ENCODE measurements around the gene PLEKHA5.
"Not testable (repeated sequence)": the region's sequence is repeated elsewhere in the genome, so short reads cannot be mapped to it uniquely, and the experiment has no call there.

PLEKHA5 gene

GRCh38 chr12:19201661-19202060, 72.1 kb downstream of the PLEKHA5 start:
- no peak for DNase-seq (ENCODE audit: low spot score)

GRCh38 chr12:19203013-19203412, 73.5 kb downstream of the PLEKHA5 start:
- no peak for DNase-seq (ENCODE audit: low spot score)

DNA sequence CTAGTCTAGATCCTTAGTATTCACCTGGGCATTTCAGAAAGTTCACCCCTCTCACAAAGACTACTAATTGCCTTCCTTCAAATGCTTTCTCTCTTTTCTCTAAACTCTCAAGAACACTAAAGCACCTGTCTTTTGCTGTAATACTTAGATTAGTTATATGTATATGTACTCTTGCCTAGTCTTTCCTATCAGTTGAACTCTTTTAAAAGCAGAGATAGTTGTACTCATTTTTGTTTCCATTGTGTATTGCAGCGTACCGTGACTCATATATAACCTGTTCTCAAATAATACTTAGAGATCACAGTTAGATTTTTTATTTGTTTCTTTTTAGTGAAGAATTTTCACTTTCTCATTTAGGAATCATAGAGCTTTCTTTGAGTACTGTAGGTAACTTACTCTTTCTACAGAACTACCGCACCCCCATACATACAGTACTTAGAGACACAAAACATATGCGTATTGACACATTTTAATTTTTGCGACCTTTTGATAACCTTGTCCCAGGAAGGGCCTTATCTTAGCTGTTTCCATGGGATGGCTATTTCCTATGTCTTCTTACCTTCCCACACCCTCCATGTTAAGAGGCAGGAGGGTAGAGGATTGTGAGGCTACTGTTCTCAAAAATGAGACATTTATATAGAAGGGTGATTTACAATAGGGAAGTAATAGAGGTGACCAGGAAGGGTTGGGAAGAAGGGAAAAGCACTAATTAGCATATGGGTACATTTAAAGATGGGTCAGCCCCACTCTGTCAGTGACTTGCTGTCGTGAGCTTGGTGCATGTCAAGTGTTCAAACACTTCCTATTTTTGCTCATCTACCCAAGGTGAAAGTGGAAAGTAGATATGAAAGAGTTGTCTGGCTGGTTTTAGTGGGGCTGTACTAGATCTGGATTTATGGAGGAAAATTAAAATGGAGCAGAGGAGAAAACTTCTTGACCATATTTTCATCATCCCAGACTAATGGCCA, 74.3 kb downstream of the PLEKHA5 start:
- no peak for DNase-seq (ENCODE audit: low spot score)

DNA sequence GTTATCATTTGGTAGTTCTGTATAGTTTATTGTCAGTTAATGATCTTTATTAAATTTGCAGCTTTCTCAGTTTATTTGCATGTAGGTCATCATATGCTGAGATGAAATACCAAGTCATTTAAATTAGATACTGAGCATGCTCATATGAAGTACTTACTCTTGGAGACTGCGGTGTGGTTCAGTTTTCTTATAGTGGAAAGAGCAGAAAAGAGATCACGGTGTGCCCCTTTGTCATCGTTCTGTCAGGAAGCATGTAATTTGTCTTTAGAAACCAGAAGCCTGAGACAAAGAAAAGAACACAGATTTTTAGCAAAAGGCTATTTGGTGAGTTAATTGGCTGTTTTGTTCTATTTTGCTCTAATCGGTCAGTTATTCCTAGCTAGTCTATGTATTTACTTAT, 75.6 kb downstream of the PLEKHA5 start:
- no peak for DNase-seq (ENCODE audit: low spot score)

GRCh38 chr12:19206493-19207077, 77.1 kb downstream of the PLEKHA5 start:
- no peak for DNase-seq (ENCODE audit: low spot score)

- DNase-seq (ENCODE audit: low spot score): no peak
Measured at GRCh38 chr12:19208456-19208855, 78.9 kb downstream of the PLEKHA5 start.

DNA sequence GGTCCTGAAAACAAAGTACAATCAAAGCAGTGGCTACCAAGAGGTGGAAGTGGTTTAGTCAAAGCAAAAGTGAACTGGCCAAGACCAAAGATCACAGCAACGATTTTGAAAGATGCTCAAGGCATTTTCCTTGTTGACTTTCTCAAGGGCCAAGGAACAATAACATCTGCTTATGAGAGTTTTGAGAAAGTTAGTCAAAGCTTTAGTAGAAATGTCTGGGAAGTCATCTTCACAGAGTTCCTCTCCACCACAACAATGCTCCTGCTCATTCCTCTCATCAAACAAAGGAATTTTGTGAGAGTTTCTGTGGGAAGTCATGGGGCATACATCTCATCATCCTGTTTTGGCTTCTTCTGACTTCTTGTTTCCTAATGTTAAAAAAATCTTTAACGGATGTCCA, 80.1 kb downstream of the PLEKHA5 start:
- DNase-seq (ENCODE audit: low spot score): no peak

DNA sequence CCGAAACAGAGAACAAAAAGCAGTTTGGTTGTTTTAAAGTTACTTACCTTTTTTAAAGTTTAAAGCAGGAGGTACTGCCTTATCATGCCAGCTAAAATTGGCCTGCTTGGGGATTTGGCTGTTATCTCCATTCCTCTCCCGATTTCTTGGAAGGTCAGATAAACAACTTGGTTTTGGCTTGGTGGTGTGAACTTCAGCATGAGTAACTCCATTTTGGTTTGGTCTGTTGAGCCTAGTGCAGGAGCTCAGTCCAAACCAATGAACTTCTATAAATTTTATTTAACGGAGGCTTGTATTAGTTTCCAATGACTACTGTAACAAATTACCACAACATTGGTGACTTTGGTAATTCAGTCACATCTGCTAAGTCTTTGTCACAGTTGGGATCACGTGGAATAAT, 82.3 kb downstream of the PLEKHA5 start:
- no peak for DNase-seq (ENCODE audit: low spot score)

DNA sequence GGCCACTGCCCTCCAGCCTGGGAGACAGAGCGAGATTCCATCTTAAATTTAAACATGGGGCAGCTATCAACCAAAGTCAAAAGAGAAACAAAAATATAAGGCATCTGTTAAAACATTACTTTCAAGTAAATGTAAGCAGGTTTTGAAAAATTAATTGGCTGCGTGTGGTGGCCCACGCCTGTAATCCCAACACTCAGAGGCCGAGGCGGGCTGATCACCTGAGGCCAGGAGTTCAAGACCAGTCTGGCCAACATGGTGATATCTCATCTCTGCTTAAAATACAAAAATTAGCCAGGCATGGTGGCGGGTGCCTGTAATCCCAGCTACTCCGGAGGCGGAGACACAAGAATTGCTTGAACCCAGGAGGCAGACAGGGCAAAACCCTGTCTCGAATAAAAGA, 82.7 kb downstream of the PLEKHA5 start:
- no peak for DNase-seq (ENCODE audit: low spot score)

DNA sequence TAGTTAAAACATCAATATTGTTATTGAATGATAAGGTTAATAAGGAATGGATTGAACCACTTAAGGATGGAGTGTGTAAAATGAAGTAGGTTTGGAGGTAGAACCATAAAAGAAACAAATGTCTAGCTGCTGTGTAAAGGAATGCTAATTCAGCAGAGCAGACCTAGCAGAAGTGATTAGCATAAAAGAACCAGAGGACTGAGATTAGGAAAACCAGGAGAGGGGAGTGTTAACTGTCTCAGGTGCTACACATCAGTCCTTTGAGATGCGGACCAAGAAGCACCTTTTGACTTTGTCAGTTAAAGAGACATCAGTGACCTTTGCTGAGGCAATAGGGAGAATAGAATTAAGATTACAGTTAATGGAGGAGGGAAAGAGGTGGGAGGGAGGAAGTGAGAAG, 84.5 kb downstream of the PLEKHA5 start:
- DNase-seq (ENCODE audit: low spot score): no peak

GRCh38 chr12:19215115-19215514, 85.6 kb downstream of the PLEKHA5 start:
- no peak for DNase-seq (ENCODE audit: low spot score)

- no peak for DNase-seq (ENCODE audit: low spot score)
Measured at GRCh38 chr12:19217446-19217845, 87.9 kb downstream of the PLEKHA5 start.

- no peak for DNase-seq (ENCODE audit: low spot score)
Measured at GRCh38 chr12:19220205-19220604, 90.7 kb downstream of the PLEKHA5 start.

DNA sequence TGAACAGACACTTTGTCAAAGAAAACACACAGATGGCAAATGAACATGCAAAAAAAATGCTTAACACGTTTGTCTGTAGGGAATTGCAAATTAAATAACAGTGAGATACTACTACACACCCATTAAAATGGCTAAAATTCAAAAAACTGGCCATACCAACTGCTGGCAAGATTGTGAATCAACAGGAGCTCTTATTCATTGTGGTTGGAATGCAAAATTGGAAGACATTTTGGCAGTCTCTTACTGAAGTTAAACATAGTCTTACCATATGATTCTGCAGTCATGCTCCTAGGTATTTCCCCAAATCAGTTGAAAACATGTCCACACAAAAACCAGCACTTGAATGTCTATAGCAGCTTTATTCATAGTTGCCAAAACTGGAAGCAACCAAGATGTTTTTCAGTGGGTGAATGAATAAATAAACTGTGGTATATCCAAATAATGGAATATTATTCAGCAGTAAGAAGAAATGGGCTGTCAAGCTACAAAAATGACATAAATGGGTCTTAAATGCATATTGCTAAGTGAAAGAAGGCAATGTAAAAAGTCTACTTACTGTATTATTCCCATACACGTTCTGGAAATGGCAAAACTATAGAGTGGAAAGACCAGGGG, 91.4 kb downstream of the PLEKHA5 start:
- no peak for DNase-seq (ENCODE audit: low spot score)

DNA sequence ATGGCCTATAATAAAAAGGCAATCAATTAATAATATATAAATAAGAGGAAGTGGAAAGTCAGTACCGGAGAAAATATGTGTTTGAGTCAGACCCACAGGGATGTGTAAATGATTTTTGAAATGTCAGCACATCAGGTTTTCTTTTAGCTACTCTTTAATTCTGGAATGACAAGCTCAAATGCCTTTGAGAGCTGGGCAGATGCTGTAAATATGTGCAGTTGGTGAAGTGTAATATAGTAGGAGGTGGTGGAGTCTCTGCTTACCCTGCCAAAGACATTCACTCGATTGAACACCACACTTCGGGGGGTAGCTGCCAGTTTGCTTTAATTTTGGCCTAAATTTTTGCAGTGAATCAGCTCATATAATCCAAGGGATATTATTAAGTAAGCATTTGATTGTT, 93.0 kb downstream of the PLEKHA5 start:
- DNase-seq (ENCODE audit: low spot score): no peak

- DNase-seq (ENCODE audit: low spot score): no peak
Measured at GRCh38 chr12:19223018-19223417, 93.5 kb downstream of the PLEKHA5 start.

DNA sequence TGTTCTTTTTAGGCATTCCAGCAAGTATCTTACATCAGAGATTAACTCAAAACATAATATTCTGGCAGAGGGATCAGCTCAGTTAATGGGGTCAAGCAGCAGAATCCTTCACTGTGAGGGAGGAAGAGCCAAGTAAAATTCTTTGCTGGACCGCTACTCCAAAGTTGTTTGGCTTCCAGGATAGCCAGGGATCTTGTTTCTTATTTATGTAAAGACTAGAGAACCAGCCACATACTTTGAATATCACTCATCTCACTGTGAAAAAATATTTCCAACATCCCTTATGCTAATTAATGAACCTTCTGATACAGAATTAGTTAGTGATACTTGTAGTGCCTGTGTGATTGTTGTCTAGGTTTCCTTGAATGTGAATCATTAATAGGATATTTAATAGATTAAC, 94.2 kb downstream of the PLEKHA5 start:
- peak; percentile 51 for DNase-seq (ENCODE audit: low spot score)

- DNase-seq (ENCODE audit: low spot score): no peak
Measured at GRCh38 chr12:19224746-19225145, 95.2 kb downstream of the PLEKHA5 start.

- DNase-seq (ENCODE audit: low spot score): no peak
Measured at GRCh38 chr12:19227190-19227879, 97.8 kb downstream of the PLEKHA5 start.

- DNase-seq (ENCODE audit: low spot score): no peak
Measured at GRCh38 chr12:19227880-19228210, 98.3 kb downstream of the PLEKHA5 start.

DNA sequence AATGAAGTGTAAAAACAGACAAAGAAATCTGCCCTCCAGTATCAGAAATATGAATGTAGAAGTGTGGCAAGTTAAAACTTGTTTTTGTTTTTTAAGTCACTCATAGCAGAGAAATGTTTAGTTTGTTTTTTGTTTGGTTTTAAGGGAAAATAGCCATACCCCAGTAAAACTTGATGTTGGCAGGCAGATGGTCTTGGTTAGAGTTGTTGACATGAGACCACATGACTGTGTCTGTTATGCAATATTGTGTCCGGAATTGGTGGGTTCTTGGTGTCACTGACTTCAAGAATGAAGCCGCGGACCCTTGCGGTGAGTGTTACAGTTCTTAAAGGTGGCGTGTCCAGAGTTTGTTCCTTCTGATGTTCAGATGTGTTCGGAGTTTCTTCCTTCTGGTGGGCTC, 99.5 kb downstream of the PLEKHA5 start:
- DNase-seq (ENCODE audit: low spot score): not testable (repeated sequence)

- DNase-seq (ENCODE audit: low spot score): no peak
Measured at GRCh38 chr12:19230299-19230866, 100.8 kb downstream of the PLEKHA5 start.

Measured in AG08396 (cell line).